Measurements from ENCODE around the gene TMA7.
"Not testable (repeated sequence)": the region's sequence is repeated elsewhere in the genome, so short reads cannot be mapped to it uniquely, and the experiment has no call there.

The TMA7 gene

DNA sequence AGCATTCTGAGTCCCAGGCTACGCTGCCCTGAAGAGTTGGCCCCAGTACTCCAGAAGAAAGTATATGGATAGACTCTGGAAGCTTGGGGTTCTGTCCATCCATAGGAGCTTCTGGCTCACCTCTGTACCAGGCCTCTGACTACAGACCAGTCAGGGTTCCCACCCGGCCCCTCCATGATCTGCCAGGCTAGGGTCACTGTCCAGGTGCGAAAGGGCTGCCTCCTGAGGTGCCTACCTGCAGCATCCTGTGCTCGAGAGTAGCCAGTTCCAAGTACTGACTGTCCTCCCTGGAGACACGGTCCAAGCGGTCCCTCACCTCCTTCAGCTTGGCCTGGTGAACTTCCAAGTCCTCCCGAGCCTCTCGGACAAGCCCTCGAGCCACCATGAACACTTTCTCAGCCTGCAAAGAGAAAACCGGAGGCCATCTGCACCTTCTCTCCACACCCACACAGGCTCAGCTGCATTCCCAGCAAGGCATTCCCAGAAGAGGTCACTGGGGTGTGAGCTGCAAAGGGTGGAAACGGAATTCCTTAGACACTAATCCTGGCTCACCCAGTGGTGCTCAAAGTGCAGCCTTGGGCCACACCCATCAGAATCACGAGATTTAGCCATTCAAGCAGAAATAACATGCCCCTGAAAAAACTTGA is 6.5 kb upstream of the TMA7 start:
- FAIRE-seq (no peak), DNase-seq (ENCODE audit: extremely low spot score, insufficient read length, low read depth) (no peak)

DNA sequence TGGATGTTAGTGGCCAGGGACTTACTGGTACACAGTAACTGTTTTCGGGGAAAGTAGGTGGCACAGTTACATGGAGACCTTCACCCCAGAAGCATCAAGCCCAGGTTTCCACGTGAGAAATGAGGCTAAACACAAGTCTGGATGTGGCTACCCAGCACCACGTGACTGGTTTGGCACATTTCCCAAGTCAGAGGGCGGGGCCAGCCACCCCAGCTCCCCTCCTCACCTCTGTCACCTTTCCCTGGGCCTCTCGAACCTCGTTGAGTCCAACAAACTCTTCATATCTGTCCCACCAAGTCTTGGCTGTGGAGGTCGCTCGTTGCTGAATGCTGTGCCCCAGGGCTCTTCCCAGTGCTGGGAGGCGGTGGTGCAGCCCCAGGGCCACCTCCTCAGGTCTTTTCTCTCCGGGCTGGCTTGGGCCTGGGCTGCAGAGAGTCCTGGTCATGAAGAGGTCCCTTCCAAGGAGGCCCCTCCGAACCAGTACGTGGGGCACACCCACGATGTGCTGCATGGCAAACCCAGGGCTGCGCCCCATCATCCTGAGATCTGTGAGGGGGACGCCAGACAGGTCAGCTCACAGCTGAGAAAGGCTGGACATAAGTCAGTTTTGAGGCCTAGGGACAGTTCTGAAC is 5.3 kb upstream of the TMA7 start:
- no peak for FAIRE-seq

DNA sequence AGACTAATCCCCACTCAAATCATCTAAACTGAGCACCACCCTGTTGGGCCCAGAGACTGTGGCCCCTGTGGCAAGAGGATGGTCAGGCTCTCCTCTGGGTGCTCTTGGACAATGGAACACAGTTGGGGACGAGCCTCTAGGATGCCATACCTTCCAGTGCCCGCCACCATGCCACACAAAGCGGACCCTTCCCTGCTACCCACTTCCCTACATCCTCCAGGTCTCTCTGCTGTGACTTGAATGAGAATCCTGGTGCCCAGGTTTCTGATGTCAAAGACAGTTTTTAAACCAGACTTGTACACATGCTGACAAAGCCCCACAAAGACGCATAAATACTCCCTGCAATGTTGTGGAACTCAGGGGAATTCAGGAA is 4.8 kb upstream of the TMA7 start:
- FAIRE-seq (no peak), DNase-seq (ENCODE audit: extremely low spot score, insufficient read length, low read depth) (no peak)

More for the DNA sequence above, 5.3 kb upstream of the TMA7 start:
- no peak for DNase-seq (ENCODE audit: extremely low spot score, insufficient read length, low read depth)

DNA sequence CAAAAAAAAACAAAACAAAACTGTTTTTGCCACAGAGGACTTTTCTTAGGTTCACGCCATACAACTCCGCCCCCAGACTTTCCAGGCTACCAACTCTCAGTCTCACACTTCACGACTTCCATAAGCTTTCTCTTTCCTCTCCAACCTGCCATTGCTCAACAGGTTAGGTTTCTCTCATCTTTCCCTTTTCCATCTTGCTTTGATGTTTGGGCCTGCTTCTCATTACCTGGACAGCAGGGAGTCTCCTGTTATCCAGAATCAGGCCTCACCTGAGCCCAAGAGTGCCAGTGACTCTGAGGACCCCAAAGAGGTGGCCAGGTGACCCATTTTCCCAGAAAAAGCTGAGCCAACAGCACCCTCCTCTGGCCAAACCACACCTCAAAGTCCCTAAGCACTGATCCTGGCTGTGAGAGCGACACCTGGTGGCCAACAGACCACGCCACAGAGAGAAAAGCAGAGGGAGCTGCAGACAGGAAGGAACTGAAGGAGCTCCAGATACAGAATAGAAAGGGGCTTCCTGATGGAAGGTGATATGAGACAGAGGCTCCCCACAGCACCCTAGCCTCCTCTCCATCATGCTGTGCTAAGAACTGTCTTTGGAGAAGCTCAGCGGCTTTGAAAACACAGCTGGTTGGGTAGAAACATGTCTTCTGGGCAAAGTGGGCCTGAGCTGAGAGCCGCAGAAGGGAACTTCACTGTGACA is 4.1 kb upstream of the TMA7 start:
- FAIRE-seq (peak; percentile 95), DNase-seq (ENCODE audit: extremely low spot score, insufficient read length, low read depth) (peak; percentile 63)

DNA sequence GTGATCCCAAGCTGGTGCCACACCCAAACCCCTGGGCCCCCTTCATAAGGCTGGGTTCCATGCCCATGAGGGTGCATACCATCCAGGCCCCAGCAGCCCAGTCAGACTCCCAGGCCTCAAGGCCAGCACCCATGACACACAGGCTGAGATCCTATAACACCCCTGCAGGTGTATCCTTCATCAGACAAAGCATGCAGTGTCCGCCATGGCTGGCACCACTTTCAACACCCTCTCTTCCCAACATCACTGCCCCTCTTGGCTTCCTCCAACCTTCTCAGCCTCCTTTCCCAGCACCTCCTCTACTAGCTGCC is 3.6 kb upstream of the TMA7 start:
- no peak for DNase-seq (ENCODE audit: extremely low spot score, insufficient read length, low read depth)
- no peak for FAIRE-seq

DNA sequence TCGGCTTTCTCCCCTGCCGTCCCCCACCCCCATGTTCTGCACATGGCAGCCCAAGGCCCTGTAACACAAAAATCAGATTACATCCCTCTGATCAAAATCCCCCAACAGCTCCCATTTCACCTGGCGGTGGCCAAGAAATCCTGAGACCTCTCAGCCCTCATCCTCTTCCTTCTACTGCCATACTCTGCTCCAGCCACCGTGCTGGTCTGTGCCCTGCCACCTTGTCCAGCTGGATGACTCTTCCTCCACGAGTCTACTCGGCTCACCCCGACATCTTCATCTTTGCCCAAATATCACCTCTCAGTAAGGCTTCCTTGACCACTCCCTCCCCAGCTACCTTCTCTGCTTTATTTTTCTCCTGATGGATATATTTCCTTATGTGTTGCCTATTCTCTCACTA is 3.2 kb upstream of the TMA7 start:
- FAIRE-seq, result no peak
- DNase-seq (ENCODE audit: extremely low spot score, insufficient read length, low read depth), result no peak

DNA sequence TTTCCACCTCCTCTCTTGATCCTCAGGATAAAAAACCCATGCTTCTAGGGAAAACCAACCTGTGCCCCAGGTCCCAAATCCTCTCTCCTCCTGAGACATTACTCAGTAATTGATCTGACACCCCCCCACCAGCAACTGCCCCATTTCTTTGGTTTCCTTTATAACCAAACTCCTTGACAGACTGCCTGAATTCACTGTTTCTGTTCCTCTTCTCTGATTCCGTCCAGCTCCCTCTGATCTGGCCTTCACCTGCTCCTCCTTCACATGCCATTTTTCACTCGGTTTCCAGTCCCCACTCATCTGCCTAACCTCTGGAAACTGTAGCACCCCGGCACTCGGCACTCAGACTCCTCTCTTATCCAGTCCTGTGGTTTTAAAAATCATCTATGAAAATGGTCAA is 2.2 kb upstream of the TMA7 start:
- FAIRE-seq (peak; percentile 26), DNase-seq (ENCODE audit: extremely low spot score, insufficient read length, low read depth) (no peak)

DNA sequence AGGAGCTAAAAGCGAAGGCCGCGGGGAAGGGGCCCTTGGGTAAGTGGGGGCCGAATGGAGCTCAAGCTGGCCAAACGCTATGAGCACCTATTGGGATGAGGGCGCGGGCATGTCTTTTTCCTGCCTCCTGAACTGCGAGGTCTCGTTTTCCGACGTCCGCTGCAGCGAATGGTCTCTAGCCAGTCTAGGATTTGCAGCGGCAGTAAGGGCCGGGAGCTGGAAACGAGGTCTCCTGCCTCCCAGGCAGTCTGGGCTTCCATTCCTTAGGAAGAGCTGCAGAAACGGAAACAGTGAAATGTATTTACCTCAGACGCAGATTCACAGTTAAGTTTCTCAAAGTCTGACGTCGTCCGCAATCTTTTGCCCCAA is 517 bp downstream of the TMA7 start:
- FAIRE-seq (peak; percentile 39), DNase-seq (ENCODE audit: extremely low spot score, insufficient read length, low read depth) (no peak)

DNA sequence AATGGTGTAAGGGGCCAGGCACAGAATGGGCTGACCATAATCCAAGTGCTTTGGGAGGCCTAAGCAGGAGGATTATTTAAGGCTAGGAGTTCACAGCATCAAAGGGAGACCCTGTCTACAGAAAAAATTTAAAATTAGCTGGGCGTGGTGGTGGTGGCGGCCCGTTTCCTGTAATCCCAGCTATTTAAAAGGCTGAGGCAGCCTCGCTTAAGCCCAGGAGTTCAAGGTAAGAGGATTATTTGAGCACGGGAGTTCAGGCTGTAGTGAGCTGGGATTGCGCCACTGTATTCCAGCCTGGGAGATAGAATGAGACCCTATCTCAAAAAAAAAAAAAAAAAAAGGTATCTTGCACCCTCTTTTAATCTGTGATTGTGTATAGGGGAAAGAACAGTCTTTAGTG is 1.9 kb downstream of the TMA7 start:
- DNase-seq (ENCODE audit: extremely low spot score, insufficient read length, low read depth) (no peak), FAIRE-seq (no peak)

DNA sequence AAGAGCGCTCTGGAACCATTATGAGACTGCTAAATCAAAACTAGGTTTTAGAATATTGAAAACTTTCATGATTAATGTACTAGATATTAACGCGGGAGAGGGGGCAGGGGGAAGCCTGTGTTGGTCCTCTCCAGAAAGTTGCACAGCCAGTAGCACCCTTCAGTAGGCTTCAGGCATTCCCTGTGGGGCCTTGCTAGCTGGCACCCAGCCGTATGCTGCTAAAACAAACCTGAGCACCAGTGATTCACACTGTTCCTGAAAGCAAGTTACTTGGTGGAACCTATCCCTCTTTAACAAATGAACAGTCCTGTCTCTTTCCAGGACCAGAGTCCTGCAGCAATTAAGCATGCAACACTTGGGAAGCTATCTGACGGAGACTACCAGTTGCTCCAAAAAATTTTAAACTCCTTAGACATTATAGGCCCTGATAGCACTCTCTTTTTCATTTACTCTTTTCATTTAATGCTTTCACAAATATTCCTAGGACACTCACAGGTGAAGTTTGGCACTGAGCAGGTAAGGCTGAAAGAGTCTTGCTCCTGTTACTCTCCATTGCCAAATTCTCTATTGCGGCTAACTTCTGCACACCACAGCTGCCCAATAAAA is 5.3 kb downstream of the TMA7 start:
- DNase-seq (ENCODE audit: extremely low spot score, insufficient read length, low read depth) (no peak), FAIRE-seq (no peak)

DNA sequence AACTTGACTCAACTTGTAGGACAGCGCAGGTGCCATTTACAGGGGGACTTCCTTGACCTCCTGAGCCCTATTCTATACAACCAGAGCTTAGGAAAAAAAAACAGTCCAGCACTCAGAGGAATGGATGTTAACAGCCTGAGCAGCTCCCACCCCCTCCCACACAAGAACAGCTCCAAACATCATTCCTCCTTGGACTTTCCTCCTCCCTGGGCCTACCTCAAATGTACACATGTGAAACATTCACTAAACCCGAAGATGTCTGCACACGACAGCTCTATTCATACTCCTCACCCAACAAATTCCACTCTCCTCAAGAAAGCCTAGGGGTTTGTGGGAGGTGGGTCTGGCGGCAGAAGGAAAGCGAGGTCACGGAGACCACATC is 6.0 kb downstream of the TMA7 start:
- FAIRE-seq (no peak), DNase-seq (ENCODE audit: extremely low spot score, insufficient read length, low read depth) (no peak)

DNA sequence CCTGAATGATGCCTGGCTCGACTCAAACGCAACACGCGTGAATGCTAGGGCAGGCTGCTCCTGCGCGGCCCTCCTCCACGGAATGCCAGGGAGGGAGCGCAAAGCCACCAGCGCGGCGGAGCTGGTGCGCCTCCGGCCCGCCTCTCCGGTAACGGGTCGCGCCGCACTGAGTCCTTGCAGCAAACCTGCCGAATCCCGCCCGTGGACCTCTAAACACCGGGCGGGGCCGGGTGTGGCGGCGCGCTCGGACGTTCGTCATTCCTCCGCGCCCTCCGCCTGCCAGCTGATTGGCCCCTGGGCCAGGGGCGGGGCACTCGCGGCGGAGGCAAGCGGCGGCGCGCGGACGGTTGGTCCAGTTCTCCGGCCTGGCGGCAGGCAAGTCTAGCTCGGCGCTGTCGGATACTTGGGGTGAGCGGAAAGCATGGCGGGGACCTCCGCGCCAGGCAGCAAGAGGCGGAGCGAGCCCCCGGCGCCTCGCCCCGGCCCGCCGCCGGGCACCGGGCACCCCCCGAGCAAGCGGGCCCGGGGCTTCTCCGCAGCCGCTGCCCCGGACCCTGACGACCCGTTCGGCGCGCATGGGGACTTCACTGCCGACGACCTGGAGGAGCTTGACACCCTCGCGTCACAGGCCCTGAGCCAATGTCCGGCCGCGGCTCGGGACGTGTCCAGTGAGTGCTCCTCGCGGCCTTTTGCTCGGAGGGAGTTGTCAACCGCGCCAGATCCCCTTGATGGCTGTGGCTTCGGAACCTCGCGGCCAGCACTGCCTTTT is 6.6 kb downstream of the TMA7 start, which contains the start of gene ATRIP:
TSS of gene ATRIP (plus strand) at position 313 of the 769 bp plus-strand sequence. CDS start at position 422, 109 bp downstream.
- peak; percentile 86 for FAIRE-seq
- DNase-seq (ENCODE audit: extremely low spot score, insufficient read length, low read depth), result peak; percentile 89

DNA sequence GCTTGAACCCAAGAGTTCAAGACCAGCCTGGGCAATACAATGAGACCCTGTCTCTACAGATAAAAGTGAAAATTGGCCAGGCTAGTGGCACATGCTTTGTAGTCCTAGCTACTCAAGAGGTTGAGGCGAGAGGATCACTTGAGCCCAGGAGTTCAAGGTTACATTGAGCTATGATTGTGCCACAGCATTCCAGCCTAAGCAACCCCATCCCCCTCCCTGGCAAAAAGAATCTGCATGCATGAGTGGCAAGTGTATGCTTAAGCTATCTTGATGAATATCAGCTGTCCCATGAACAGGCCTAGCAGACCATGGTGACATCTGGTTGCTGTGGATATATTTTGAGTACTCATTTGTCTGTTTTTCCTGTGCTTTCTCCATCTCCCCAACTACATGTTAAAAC is 11.2 kb downstream of the TMA7 start:
- no peak for DNase-seq (ENCODE audit: extremely low spot score, insufficient read length, low read depth)
- FAIRE-seq, result no peak

DNA sequence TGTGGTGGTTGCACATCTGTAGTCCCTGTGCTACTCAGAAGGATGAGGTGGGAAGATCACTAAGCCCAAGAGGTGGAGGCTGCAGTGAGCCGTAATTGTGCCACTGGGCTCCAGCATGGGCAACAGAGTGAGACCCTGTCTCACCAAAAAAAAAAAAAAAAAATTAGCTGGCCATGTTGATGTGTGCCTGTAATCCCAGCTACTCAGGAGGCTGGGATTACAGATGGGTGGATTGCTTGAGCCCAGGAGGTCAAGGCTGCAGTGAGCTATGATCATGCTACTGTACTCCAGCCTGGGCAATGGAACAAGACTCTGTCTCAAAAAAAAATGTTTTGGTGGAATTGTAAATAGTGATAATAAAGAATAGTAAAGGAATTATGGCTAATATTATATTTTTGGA is 16.4 kb downstream of the TMA7 start:
- no peak for FAIRE-seq
- DNase-seq (ENCODE audit: extremely low spot score, insufficient read length, low read depth), result no peak

DNA sequence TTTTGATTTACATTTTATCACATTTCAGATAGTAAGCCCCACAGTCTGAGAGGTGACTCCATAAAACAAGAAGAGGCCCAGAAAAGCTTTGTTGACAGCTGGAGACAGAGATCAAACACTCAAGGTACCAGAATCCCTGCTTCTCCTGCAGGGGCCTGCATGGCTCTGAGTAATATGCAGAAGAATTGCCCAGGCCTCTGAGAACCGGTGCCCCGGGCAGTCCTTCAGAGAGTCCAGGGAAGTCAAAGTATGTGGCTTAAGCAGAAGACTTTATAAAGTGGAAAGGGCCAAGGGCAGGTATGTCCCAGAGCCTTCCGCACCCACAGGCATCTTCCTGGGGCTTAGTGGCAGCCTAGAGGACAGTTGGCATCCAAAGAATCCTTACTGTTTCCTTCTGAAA is 19.3 kb downstream of the TMA7 start:
- DNase-seq (ENCODE audit: extremely low spot score, insufficient read length, low read depth), result no peak
- FAIRE-seq, result no peak

DNA sequence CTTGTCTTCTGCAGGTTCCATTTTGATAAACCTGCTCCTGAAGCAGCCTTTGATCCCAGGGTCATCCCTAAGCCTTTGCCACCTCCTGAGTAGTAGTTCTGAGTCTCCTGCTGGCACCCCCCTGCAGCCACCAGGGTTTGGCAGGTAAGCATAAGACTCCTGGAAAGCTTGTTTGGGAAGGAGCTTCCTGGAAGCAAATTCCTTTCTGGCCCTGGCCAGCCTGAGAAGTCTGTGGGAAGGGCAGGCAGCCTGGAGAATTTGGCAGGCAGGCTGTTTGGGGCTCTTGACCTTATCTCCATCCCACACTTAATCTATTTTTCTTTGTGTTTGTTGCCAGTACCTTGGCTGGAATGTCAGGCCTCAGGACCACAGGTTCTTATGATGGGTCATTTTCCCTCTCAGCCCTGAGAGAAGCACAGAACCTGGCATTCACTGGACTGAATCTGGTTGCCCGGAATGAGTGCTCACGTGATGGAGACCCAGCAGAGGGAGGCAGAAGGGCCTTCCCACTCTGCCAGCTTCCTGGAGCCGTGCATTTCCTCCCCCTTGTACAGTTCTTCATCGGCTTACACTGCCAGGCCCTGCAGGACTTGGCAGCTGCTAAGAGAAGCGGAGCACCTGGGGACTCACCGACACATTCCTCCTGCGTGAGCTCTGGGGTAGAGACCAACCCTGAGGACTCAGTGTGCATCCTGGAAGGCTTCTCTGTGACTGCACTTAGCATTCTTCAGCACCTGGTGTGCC is 19.9 kb downstream of the TMA7 start:
- FAIRE-seq, result no peak
- DNase-seq (ENCODE audit: extremely low spot score, insufficient read length, low read depth), result no peak

DNA sequence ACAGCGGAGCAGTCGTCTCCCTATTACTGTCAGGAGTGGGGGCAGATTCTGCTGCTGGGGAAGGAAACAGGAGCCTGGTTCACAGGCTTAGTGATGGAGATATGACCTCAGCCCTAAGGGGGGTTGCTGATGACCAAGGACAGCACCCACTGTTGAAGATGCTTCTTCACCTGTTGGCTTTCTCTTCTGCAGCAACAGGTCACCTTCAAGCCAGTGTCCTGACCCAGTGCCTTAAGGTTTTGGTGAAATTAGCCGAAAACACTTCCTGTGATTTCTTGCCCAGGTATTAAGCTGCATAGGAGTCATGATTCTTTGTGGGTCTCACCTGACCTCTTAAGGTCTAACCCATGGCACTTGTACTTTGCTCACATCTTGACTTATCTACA is 20.5 kb downstream of the TMA7 start:
- DNase-seq (ENCODE audit: extremely low spot score, insufficient read length, low read depth) (no peak), FAIRE-seq (no peak)

DNA sequence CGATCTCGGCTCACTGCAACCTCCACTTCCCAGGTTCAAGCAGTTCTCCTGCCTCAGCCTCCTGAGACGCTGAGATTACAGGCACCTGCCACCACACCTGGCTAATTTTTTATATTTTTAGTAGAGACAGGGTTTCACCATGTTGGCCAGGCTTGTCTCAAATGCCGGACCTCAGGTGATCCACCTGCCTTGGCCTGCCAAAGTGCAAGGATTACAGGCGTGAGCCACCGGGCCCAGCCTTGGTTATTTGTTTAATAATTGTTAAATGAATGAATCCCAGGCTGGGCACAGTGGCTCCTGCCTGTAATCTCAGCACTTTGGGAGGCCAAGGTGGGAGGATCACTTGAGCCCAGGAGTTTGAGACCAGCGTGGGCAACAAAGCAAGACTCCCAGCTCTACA is 21.7 kb downstream of the TMA7 start:
- FAIRE-seq; DNase-seq (ENCODE audit: extremely low spot score, insufficient read length, low read depth): not testable (repeated sequence)

DNA sequence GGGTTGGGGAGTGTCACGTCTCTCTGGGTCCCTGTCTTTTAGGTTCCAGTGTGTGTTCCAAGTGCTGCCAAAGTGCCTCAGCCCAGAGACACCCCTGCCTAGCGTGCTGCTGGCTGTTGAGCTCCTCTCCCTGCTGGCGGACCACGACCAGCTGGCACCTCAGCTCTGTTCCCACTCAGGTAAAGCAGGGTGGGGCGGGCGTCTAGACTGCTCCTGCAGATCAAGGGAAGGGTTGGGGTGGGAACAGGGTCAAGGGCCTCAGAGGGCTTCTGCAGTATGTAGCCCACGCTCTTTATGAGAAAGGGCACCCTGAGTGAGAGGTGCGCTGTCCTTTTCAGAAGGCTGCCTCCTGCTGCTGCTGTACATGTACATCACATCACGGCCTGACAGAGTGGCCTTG is 23.6 kb downstream of the TMA7 start:
- DNase-seq (ENCODE audit: extremely low spot score, insufficient read length, low read depth) (no peak), FAIRE-seq (no peak)

DNA sequence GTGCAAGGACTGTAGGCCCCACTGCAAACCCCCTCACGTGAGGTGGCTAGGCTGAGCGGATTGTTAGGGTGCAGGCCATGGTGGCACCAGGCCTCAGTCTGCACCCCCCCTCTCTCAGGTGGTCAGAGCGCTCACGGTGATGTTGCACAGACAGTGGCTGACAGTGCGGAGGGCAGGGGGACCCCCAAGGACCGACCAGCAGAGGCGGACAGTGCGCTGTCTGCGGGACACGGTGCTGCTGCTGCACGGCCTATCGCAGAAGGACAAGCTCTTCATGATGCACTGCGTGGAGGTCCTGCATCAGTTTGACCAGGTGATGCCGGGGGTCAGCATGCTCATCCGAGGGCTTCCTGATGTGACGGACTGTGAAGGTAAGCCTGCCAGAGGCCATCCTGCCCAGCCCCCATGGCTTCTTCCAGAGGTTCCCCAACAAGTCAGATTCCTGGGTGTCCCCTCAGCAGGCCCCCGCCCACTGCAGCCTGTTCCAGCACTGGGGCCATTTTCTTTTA is 24.7 kb downstream of the TMA7 start:
- FAIRE-seq, result no peak
- DNase-seq (ENCODE audit: extremely low spot score, insufficient read length, low read depth), result no peak
